ENCODE results near the gene TSPEAR.

The TSPEAR gene

DNA sequence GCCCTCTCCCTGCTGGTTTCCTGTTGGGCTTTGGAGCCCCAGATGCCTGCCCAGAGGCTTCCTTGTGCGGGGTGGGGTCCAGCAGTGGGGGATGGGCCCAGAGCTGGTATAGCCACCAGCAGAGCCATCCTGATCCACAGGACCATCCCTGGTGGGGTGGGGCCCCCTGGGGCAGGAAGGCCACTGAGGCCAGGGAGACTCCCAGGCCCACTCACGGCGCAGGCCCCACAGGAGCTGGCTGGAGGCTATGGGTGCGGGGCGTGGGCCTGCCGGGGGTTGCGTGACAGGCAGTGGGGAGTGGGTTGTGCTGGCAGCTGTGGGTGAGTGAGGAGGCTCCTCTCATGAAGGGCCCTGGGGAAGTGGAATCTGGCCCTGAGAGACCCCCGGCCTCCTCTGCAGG, 250.4 kb downstream of the TSPEAR start:
- ChIA-PET POLR2A (no interaction called here), CTCF (interaction anchor here (0.7 kb wide), 1 partner anchor 19 kb away, joined by 3 read pairs; no protein-coding TSS in a partner anchor)
- TF ChIP-seq ELF4 (IDR thresholded peaks at IDR 0.05) (no peak), ARNT (IDR thresholded peaks at IDR 0.05) (no peak), CTBP1 (IDR thresholded peaks at IDR 0.05; ENCODE audit: borderline replicate concordance) (no peak), SUZ12 (IDR thresholded peaks at IDR 0.05) (no peak)
- no peak for DNase-seq (ENCODE audit: extremely low spot score)

DNA sequence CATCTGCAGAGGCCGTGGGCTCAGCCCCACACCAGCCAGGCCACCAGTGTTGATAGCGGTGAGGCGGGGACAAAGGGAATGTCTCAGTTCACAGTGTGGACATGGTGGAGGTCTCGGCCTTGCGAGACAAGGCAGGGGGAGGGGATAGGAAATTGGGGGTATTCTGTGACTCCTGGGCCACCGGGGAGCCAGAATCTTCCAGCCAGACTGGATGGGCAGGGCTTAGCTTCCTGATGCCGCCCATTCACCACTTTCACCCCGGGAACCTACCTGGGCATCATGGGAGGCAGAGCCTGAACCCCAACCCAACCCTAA, 251.0 kb downstream of the TSPEAR start:
- DNase-seq (ENCODE audit: extremely low spot score): no peak
- POLR2A ChIA-PET: no interaction called here
- no peak for TF ChIP-seq TARDBP (IDR thresholded peaks at IDR 0.05)
- no peak for TF ChIP-seq ZNF384 (IDR thresholded peaks at IDR 0.05)
- TF ChIP-seq, protein P1, sequence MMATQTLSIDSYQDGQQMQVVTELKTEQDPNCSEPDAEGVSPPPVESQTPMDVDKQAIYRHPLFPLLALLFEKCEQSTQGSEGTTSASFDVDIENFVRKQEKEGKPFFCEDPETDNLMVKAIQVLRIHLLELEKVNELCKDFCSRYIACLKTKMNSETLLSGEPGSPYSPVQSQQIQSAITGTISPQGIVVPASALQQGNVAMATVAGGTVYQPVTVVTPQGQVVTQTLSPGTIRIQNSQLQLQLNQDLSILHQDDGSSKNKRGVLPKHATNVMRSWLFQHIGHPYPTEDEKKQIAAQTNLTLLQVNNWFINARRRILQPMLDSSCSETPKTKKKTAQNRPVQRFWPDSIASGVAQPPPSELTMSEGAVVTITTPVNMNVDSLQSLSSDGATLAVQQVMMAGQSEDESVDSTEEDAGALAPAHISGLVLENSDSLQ (IDR thresholded peaks at IDR 0.05): no peak
- no peak for TF ChIP-seq BHLHE40 (IDR thresholded peaks at IDR 0.05; ENCODE audit: borderline replicate concordance)
- no peak for TF ChIP-seq L3MBTL2 (conservative IDR thresholded peaks at IDR 0.05)
- no peak for TF ChIP-seq FOXA1 (IDR thresholded peaks at IDR 0.05)
- TF ChIP-seq NFRKB (IDR thresholded peaks at IDR 0.05): no peak
- no peak for TF ChIP-seq FOXK2 (IDR thresholded peaks at IDR 0.05)
- TF ChIP-seq HDGF (IDR thresholded peaks at IDR 0.05; ENCODE audit: borderline replicate concordance): no peak
- TF ChIP-seq SUZ12 (IDR thresholded peaks at IDR 0.05): no peak
- TF ChIP-seq SP1 (IDR thresholded peaks at IDR 0.05): no peak
- no peak for TF ChIP-seq ARNT (IDR thresholded peaks at IDR 0.05)
- no peak for TF ChIP-seq FOXM1 (IDR thresholded peaks at IDR 0.05; ENCODE audit: borderline replicate concordance)
- no peak for TF ChIP-seq LEF1 (IDR thresholded peaks at IDR 0.05; ENCODE audit: borderline replicate concordance)
- no peak for TF ChIP-seq ELF4 (IDR thresholded peaks at IDR 0.05)
- TF ChIP-seq CTBP1 (IDR thresholded peaks at IDR 0.05; ENCODE audit: borderline replicate concordance): no peak
- CTCF ChIA-PET: no interaction called here

DNA sequence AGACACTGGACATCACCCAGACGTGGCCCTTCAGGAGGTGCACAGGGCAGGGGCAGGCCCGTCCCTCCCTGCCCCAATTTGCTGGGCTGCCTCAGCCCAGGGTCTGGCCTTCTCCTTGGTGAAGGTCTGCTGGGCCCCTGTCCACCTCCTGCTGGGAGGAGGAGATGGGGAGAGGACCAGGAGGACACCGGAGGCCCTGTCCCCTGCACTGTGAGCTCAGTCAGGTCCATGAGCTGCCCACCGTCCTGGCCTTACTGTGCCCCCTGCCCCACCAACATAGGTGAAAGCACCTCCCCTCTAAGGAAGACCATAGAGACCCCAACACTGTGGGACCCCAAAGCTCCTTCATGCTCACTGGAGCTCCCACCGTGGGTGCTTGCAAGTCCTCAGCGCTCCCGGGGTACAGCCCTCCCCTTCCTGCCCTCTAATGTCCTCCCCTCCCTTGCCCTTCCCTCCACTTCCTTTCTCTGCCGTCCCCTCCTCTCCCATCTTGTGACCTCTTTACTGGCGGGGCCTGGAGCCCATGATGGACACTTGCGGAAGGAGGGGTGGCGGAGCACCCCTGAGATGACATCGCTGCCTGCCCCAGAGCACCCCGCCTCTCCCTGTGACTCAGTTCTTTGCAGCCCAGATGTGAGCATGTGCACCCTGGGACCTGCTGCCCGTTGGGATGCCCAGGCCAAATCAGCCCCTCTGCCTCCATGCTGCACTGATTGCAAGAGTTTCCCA, 251.5 kb downstream of the TSPEAR start:
- no peak for DNase-seq (ENCODE audit: extremely low spot score)
- ChIA-PET POLR2A (no interaction called here), CTCF (no interaction called here)
- no peak for TF ChIP-seq HDGF (IDR thresholded peaks at IDR 0.05; ENCODE audit: borderline replicate concordance)
- TF ChIP-seq ELF4 (IDR thresholded peaks at IDR 0.05): no peak
- TF ChIP-seq TARDBP (IDR thresholded peaks at IDR 0.05): no peak
- TF ChIP-seq ARNT (IDR thresholded peaks at IDR 0.05): no peak
- no peak for TF ChIP-seq ZNF384 (IDR thresholded peaks at IDR 0.05)
- TF ChIP-seq FOXA1 (IDR thresholded peaks at IDR 0.05): no peak
- TF ChIP-seq CTBP1 (IDR thresholded peaks at IDR 0.05; ENCODE audit: borderline replicate concordance): no peak

DNA sequence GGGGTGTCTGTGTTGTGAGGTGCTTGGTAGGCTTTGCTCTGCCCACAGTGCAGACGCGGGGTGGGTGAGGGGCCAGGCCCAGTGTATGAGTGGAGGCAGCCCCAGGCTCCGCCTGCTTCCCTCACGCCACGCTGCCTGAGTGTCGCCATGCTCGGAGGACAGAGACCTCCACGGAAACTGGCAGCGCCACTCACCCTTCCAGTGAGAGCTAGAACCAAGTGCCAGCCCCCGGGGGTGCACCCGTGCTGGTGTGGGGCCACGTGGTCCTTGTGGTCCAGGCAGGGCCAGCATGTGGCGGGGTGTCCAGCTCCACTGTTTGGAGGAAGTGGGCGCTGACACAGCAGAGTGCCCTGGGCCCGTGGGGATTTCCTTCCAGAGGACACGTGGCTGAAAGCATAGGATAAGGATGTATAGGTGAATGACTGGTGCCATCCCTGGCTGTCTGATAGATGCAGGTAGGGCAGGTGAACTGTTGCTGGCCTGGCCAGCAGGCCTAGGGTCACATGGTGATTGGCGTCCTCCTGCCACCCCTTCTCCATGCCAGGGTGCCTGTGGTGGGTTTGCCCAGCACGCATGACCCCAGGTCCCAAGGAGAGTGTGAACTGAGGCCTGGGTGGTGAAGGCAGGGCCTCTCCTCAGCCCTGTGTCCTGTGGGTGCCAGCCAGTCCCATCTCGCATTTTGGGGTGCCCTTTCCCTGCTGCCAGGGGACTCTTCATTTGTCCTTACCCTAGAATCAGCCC, 252.2 kb downstream of the TSPEAR start:
- ChIA-PET CTCF (no interaction called here), POLR2A (no interaction called here)
- TF ChIP-seq ELF4 (IDR thresholded peaks at IDR 0.05) (no peak), ARNT (IDR thresholded peaks at IDR 0.05) (no peak), FOXA1 (IDR thresholded peaks at IDR 0.05) (no peak), FOXM1 (IDR thresholded peaks at IDR 0.05; ENCODE audit: borderline replicate concordance) (no peak), SP1 (IDR thresholded peaks at IDR 0.05) (no peak), BHLHE40 (IDR thresholded peaks at IDR 0.05; ENCODE audit: borderline replicate concordance) (no peak), LEF1 (IDR thresholded peaks at IDR 0.05; ENCODE audit: borderline replicate concordance) (no peak)
- TF ChIP-seq, protein P1 (IDR thresholded peaks at IDR 0.05): no peak
- DNase-seq (ENCODE audit: extremely low spot score): no peak

DNA sequence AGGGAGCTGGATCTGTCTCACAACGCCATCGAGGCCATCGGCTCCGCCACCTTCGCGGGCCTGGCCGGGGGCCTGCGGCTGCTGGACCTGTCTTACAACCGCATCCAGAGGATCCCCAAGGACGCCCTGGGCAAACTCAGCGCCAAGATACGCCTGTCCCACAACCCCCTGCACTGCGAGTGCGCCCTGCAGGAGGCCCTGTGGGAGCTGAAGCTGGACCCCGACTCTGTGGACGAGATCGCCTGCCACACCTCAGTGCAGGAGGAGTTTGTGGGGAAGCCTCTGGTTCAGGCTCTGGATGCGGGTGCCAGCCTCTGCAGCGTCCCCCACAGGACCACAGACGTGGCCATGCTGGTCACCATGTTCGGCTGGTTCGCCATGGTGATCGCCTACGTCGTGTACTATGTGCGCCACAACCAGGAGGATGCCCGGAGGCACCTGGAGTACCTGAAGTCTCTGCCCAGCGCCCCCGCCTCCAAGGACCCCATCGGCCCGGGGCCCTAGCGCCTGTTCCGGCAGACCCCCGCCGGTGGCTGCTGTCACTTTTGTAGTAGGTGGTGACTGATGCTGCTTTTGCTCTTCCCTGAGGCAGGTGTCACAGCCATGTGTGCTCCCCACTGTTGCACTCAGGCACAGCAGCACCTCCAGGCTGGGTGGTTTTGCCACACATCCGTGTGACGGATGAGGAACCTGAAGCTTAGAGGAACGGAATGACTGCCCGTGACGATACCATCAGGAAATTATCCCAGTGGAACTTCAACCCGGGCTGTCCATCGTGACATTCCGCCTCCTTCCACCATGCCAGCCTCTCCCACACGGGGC, 254.2 kb downstream of the TSPEAR start:
- POLR2A ChIA-PET: interaction anchor here (1.4 kb wide), 1 partner anchor 23 kb away, joined by 3 read pairs; no protein-coding TSS in a partner anchor
- no peak for TF ChIP-seq SUZ12 (IDR thresholded peaks at IDR 0.05)
- no peak for TF ChIP-seq SP1 (IDR thresholded peaks at IDR 0.05)
- no peak for TF ChIP-seq CTBP1 (IDR thresholded peaks at IDR 0.05; ENCODE audit: borderline replicate concordance)
- no peak for TF ChIP-seq ZNF384 (IDR thresholded peaks at IDR 0.05)
- TF ChIP-seq L3MBTL2 (conservative IDR thresholded peaks at IDR 0.05): no peak
- TF ChIP-seq LEF1 (IDR thresholded peaks at IDR 0.05; ENCODE audit: borderline replicate concordance): no peak
- no peak for TF ChIP-seq TARDBP (IDR thresholded peaks at IDR 0.05)
- no peak for TF ChIP-seq FOXK2 (IDR thresholded peaks at IDR 0.05)
- TF ChIP-seq, protein P1 (IDR thresholded peaks at IDR 0.05): no peak
- no peak for TF ChIP-seq HDGF (IDR thresholded peaks at IDR 0.05; ENCODE audit: borderline replicate concordance)
- TF ChIP-seq ARNT (IDR thresholded peaks at IDR 0.05): no peak
- no peak for TF ChIP-seq BHLHE40 (IDR thresholded peaks at IDR 0.05; ENCODE audit: borderline replicate concordance)
- TF ChIP-seq ELF4 (IDR thresholded peaks at IDR 0.05): no peak
- no peak for DNase-seq (ENCODE audit: extremely low spot score)
- CTCF ChIA-PET: interaction anchor here (1.5 kb wide), 1 partner anchor 119 kb away, joined by 3 read pairs; no protein-coding TSS in a partner anchor

Data from HEK293T (cell line).